ENCODE data around the gene PSME3.
"Not testable (repeated sequence)": the region's sequence is repeated elsewhere in the genome, so short reads cannot be mapped to it uniquely, and the experiment has no call there.

GRCh38 chr17:42867694-42868261 is 34.6 kb downstream of the PSME3 start:
- TF ChIP-seq CTCF (IDR thresholded peaks at IDR 0.05; ENCODE audit: low read depth, low read length); POLR2A (IDR thresholded peaks at IDR 0.05; ENCODE audit: extremely low read depth, insufficient read length): not testable (repeated sequence)
